Measurements from ENCODE around the gene CEP112. TPM values are rescaled to one million over a fixed set of nuclear protein-coding genes. Genes with fewer than 3 reads are reported as not detected.
A peak's percentile ranks its signal among the peaks of the same experiment; 100 is the strongest.

CEP112 gene
- total and polyA plus RNA-seq, 2 of the 13 experiments (the other 11 are each of a cell fraction or from before 2014, with no cell fraction given) = 1.2 to 3.4 TPM

DNA sequence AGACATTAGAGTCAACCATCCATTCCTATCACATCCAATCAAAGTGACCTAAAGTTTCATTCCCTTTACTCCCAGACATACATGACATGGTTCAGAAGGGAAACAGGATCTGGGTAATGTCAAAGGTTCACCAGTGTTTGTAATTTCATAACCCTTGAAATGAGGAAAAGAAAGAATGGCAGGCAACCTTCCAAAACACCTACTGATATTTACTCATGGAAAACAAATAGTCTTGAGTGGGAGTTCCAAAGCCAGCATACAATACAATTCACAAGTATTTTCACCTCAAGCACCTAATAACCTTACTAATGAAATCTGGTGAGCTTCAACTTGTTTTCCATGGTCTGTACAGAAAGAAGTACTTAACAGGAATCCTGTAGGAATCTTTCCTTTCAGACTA, 557.9 kb downstream of the CEP112 start (continued):
- TF ChIP-seq, protein P1, sequence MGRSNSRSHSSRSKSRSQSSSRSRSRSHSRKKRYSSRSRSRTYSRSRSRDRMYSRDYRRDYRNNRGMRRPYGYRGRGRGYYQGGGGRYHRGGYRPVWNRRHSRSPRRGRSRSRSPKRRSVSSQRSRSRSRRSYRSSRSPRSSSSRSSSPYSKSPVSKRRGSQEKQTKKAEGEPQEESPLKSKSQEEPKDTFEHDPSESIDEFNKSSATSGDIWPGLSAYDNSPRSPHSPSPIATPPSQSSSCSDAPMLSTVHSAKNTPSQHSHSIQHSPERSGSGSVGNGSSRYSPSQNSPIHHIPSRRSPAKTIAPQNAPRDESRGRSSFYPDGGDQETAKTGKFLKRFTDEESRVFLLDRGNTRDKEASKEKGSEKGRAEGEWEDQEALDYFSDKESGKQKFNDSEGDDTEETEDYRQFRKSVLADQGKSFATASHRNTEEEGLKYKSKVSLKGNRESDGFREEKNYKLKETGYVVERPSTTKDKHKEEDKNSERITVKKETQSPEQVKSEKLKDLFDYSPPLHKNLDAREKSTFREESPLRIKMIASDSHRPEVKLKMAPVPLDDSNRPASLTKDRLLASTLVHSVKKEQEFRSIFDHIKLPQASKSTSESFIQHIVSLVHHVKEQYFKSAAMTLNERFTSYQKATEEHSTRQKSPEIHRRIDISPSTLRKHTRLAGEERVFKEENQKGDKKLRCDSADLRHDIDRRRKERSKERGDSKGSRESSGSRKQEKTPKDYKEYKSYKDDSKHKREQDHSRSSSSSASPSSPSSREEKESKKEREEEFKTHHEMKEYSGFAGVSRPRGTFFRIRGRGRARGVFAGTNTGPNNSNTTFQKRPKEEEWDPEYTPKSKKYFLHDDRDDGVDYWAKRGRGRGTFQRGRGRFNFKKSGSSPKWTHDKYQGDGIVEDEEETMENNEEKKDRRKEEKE (IDR thresholded peaks at IDR 0.05) = no peak
- TF ChIP-seq ZBTB3 (CRISPR knock-in tag; IDR thresholded peaks at IDR 0.05; ENCODE audit: borderline replicate concordance, low read depth) (no peak), CBX5 (CRISPR knock-in tag; IDR thresholded peaks at IDR 0.05; ENCODE audit: borderline replicate concordance) (no peak), ZNF282 (IDR thresholded peaks at IDR 0.05; ENCODE audit: partially characterized antibody) (no peak), JUN (CRISPR knock-in tag; IDR thresholded peaks at IDR 0.05) (no peak), SP1 (IDR thresholded peaks at IDR 0.05) (no peak), SP1 (CRISPR knock-in tag; IDR thresholded peaks at IDR 0.05) (no peak), MTERF4 (CRISPR knock-in tag; IDR thresholded peaks at IDR 0.05) (no peak), HMG20A (CRISPR knock-in tag; IDR thresholded peaks at IDR 0.05; ENCODE audit: borderline replicate concordance) (peak; percentile 96), RBM39 (IDR thresholded peaks at IDR 0.05; ENCODE audit: low read depth, low read length, poor library complexity, severe bottlenecking) (no peak), IRF9 (CRISPR knock-in tag; IDR thresholded peaks at IDR 0.05; ENCODE audit: borderline replicate concordance) (no peak), HNRNPLL (IDR thresholded peaks at IDR 0.05; ENCODE audit: low read depth, low read length, poor library complexity, severe bottlenecking) (no peak), PITX1 (CRISPR knock-in tag; IDR thresholded peaks at IDR 0.05) (no peak), ARID2 (CRISPR knock-in tag; IDR thresholded peaks at IDR 0.05; ENCODE audit: borderline replicate concordance) (no peak), DRAP1 (CRISPR knock-in tag; IDR thresholded peaks at IDR 0.05) (0 out of 2 replicates have a peak, but pooled peaks have one; percentile 29)
- TF ChIP-seq, protein P2, sequence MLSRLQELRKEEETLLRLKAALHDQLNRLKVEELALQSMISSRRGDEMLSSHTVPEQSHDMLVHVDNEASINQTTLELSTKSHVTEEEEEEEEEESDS (CRISPR knock-in tag; IDR thresholded peaks at IDR 0.05; ENCODE audit: borderline replicate concordance) = no peak
- TF ChIP-seq, protein P3, sequence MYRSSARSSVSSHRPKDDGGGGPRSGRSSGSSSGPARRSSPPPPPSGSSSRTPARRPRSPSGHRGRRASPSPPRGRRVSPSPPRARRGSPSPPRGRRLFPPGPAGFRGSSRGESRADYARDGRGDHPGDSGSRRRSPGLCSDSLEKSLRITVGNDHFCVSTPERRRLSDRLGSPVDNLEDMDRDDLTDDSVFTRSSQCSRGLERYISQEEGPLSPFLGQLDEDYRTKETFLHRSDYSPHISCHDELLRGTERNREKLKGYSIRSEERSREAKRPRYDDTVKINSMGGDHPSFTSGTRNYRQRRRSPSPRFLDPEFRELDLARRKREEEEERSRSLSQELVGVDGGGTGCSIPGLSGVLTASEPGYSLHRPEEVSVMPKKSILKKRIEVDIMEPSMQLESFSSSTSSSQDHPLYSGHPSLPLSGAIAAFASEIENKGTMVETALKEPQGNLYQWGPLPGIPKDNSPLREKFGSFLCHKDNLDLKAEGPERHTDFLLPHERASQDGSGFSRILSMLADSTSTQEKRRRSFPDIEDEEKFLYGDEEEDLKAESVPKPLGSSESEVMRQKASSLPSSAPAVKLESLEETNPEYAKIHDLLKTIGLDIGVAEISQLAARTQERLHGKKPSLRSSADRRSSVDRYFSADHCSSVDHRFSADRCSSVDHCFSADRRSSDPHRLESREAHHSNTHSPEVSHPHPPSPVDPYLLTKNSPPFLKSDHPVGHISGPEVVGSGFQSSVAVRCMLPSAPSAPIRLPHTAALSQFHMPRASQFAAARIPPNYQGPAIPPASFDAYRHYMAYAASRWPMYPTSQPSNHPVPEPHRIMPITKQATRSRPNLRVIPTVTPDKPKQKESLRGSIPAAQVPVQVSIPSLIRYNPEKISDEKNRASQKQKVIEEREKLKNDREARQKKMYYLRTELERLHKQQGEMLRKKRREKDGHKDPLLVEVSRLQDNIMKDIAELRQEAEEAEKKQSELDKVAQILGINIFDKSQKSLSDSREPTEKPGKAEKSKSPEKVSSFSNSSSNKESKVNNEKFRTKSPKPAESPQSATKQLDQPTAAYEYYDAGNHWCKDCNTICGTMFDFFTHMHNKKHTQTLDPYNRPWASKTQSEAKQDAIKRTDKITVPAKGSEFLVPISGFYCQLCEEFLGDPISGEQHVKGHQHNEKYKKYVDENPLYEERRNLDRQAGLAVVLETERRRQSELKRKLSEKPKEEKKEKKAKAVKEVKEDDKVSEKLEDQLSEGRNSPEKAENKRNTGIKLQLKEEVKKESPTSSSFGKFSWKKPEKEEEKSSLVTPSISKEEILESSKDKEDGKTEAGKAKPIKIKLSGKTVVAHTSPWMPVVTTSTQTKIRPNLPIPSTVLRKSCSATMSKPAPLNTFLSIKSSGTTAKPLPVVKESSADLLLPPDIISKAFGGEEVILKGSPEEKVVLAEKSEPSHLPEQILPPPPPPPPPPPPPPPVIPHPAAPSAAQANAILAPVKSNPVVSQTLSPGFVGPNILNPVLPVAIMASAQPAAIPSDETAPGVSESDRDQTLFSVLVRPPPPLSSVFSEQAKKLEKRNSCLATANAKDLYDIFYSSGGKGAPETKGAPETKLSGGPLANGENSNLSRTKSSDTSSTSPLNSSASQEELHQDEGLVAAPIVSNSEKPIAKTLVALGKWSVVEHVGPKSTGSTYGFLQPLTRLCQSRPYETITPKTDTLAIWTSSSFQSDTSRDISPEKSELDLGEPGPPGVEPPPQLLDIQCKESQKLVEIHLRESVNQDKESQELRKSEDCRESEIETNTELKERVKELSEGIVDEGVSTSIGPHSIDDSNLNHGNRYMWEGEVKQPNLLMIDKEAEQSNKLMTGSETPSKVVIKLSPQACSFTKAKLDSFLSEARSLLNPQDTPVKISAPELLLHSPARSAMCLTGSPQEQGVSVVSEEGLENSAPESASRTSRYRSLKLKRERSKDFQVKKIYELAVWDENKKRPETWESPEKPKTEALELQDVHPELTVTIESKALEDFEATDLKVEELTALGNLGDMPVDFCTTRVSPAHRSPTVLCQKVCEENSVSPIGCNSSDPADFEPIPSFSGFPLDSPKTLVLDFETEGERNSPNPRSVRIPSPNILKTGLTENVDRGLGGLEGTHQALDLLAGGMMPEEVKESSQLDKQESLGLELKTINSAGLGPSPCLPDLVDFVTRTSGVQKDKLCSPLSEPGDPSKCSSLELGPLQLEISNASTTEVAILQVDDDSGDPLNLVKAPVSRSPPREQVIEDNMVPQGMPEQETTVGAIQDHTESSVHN (CRISPR knock-in tag; IDR thresholded peaks at IDR 0.05) = no peak

All from HepG2 (cell line).